Colon (tissue), 2 donors: ENCODE data around the gene CEP192.

Experiments used
- FAIRE-seq: peaks from 2 replicates; lab custom pipeline; 2012; peaks lifted over from hg19 to GRCh38; lab: Jason Lieb, UNC
- donor health status: control.
- donor health status: control.

Gene CEP192

DNA sequence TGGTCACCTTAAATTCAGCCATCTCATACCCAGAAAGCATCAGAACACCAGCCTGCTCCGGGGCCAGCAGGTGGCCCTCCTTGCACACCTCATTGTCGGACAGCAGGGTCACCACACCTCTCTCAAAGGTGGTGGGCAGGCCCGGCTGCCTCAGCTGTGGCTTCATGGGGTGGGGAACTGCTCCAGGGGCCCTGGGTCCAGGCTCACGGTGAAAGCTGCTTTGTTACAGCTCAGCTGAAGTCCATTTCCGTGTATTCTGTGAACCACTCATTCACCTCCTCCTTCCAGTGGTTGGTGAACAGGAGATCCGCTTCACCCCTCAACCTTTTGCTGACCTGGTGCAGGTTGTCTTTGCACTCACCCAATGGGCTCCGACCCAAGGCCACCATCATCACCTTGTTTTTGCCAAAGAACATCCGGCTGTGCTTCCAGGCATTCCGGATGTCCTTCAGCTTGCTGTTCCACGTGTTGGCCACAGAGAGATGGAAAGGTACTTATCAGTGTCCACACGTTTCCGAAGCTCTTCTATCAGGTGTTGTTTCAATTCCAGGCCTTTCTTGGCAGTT is 148.8 kb downstream of the CEP192 start:
- FAIRE-seq, result no peak

DNA sequence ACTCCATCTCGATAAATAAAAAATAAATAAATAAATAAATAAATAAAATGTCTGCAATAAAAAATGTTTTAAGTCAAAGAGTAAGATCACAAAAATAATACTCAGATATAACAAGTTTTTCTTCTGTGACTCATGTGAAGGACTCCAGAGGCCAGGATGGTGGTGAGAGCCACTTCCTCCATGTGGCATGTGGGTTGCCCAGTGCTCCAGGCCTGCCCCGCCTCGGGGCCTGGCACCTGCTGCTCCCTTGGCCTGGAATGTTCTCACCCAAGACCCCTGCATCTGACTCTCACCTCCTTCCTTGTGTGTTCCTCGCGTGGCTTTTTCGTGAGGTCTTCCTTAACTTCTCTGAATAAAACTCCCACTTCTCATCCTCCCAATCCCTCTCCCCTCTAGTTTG is 150.0 kb downstream of the CEP192 start:
- no peak for FAIRE-seq

DNA sequence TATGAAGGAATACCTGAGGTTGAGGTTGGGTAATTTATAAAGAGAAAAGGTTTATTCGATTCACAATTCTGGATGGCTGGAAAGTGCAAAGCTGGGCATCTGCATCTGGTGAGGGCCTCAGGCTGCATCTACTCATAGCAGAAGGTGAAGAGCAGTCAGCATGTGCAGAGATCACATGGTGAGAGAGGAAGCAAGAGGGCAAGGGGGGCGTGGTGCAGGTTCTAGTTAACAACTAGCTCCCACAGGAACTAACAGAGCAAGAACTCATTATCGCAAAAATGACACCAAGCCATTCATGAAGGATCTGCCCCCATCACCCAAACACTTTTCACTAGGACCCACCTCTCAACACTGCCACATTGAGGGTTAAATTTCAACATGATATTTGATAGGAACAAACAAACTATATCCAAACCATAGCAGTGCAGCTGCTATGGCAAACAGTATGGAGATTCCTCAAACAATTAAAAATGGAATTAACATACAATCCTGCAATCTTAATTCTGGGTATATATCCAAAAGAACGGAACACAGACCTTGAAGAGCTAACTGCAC is 154.6 kb downstream of the CEP192 start:
- FAIRE-seq, result no peak

DNA sequence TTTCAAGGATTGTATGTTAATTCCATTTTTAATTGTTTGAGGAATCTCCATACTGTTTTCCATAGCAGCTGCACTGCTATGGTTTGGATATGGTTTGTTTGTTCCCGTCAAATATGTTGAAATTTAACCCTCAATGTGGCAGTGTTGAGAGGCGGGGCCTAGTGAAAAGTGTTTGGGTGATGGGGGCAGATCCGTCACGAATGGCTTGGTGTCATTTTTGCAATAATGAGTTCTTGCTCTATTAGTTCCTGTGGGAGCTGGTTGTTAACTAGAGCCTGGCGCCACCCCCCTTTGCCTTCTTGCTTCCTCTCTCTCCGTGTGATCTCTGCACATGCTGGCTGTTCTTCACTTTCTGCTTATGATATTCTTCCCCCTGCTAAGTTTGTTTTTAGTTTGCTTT is 156.0 kb downstream of the CEP192 start:
- FAIRE-seq, result no peak

DNA sequence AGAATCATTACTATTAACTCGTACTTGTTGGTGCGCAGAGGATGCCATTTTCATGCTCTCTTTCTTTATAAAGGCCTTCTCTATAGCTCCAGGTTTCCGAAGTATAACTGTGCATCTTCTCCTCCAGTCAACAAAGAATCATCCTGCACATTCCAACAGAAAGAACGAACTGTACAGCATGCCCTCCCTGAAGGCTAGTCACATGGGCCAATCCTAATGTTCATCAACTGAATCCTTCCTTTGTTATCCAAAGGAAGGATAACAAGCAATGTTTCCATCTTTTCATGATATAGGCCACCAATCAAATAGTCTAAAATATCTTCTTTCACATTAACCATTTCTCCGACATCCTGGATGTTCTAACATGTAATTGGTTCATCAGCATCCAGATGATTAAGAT is 160.5 kb downstream of the CEP192 start:
- no peak for FAIRE-seq

DNA sequence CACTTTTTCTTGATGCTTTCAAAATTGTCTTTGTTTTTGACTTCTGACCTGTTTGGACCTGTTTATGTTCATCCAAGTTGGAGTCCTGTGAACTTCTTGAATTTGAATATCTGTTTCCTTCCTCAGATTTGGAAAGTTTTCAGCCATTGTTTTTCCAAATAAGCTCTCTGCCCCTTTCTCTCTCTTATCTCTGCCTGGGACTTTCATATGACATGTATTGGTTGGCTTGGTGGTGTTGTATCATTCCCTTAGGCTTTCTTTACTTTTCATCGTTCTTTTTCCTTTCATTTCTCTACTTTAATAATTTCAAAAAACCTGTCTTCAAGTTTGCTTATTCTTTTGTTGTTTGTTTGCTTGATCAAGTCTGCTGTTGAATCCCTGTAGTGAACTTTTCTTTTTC is 167.3 kb downstream of the CEP192 start:
- FAIRE-seq, result no peak

DNA sequence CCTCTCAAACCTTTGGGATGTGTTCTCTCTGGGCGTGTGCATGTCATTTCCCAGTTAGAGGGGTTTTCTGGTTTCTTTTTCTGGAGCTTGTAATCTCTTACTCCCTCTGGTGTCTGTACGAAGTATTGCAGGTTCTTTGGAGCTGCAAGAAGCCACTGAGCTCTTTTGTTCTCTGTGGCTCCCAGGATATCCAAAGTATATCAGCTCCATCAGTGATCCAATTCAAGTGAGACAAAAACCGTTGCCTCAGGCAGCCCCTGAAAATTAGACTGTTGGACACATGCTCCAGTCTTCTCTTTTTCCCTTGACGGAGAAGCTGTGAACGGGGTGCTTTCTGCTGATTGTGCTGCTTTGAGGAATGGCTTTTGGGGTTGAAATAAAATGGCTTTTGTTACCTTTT is 168.4 kb downstream of the CEP192 start:
- FAIRE-seq, result no peak

DNA sequence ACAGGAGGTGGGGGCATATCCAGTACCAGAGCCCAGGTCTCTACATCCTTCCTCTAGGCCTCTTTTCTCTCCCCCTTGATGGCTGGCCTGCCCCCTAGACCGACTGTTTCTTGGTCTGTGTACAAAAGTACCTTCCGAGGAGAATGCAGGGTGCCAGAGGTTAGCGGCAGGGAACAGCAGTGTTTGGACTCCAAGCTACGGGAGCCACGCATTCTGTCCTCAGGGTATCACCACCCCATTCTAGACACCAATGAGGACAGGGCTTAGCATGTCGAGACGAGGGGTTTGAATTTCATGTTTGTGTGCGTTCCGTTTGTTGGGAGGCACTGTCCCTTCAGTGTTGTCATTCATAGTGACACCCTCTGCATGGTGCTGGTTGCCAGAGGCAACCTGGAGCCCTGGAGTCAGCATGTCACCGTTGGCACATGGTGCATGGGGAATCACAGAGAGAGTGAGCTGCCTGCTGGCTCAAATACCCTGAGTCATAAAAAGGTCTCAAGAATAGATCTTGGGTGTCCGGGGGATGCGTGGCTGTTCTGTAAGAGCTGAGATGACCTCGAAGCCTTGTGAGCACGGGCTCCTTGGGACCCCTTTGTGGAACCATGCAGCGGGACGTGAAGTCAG is 170.2 kb downstream of the CEP192 start:
- no peak for FAIRE-seq

DNA sequence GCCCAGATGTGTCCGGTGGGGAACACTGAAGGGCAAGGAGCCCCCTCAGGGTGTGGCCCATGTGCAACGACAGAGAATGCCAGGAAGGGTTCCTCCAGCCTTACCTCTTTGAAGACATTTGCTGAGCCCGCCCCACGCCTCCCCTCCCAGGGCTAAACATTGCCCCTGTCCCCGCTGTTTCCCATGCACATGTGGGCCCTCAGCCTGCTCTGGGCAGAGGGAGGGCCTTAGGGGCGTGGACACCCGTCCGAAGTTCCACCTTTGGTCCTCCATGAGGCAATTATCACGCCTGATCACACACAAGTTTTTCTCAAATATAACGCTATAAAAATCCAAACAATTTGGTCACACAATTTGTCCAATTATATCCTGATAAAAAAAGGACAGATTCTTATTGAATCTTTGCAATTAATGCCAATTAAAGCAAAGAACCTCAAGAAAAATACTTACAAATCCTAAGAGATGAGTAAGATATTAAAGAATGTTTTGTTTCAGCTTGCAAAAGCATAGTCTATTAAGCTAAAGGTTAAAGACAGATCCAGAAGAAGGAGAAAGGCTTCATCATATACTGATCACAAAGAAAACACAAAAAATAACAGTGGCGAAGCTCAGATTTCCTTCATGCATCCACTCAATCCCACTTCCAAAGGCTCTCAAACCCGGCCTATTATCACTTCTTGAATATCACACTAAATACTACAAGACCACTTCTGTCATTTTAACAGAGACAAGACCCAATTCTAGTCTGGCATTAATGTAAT is 172.2 kb downstream of the CEP192 start:
- FAIRE-seq, result no peak

DNA sequence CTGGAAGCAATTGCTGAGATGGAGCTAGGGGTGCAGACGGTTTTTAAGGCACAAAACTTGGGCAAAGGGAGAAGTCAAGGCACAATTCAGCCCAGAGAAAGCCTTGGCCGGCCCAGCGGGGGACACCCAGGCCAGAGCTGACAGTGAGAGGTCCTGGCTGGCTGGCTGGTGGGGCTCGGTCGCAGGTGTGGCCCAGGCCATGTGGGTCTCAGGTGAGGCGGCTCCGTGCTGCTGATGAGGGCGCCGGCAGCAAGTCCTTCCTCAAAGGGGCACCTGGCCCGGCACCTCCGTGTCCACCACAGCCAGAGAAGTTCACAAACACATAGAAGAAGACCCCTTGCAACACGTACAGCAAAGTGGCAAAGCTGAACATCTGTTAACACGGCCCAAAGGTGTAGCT is 173.2 kb downstream of the CEP192 start:
- FAIRE-seq, result no peak

DNA sequence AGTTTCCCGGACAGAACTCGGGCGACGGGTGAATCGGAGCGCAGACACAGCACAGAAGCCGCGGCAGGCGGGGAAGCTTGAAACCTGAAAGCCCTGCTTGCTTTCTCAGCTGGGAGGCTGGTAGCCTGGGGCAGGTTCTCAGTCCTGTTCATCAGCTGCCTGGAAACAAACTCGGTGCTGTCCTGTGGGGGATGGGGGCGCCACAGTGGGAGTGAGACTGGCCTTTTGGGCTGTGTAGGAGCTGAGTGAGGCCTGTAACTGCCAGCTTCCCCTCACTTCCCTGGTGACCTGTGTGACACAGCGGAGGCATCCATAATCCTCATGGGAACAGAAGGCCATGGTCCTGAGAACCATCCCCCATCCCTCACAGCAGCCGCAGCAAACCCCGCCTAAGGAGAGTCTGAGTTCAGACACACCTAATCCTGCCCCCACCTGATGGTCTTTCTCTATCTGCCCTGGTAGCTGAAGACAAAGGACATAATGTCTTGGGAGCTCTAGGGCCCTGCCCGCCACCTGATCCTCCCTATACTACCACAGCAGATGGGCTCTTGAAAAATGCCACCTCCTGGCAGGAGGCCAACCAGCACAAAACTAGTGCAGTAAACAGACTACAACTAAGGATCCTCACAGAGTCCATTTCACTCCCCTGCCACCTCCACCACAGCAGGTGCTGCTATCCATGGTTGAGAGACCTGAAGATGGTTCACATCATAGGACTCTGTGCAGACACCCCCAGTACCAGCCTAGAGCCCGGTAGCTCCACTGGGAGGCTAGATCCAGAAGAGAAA is 174.7 kb downstream of the CEP192 start:
- no peak for FAIRE-seq

DNA sequence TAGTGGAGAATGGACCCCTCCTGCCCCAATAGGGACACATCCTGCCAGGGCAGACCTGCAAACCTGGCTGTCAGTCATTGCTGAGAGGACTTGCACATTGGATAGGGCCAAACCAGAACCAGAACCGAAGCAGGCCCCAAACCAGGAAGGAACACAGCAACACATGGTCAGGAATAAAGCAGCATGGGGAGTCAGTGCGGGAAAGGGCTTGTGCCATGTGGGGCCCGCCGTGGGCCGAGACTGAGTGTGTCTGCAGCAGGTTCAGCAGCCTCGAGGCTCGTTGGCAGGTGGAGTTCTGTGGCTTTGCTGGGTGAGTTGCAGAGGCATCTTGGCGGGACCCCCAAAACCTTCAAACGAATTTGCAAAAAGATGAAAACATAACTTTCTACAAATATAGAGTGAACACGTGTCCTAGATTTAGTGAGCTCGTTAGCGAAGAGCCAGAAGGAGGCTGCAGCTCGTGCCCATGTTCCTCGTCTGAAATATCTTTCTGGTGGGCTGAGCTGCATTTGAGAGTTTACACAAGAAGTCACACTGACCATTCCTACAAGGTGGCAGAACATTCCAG is 182.5 kb downstream of the CEP192 start:
- FAIRE-seq, result no peak
